GM12891 (cell line): ENCODE measurements around the gene CGNL1. TPM values are rescaled to one million over a fixed set of nuclear protein-coding genes. Genes with fewer than 3 reads are reported as not detected.

Experiments
- DNase-seq: peaks from one replicate; pipeline ENCODE4 v3.0.0; 2011; ENCODE audit warnings: low spot score; ENCODE audit not compliant: insufficient read length
- FAIRE-seq: peaks from 2 replicates; lab custom pipeline; 2011; peaks lifted over from hg19 to GRCh38; lab: Jason Lieb, UNC
- PAX5 ChIP-seq: IDR thresholded peaks from 2 replicates; pipeline ENCODE4 v1.6.1; 2011; ENCODE audit warnings: low read length, moderate library complexity, mild to moderate bottlenecking; ENCODE audit not compliant: insufficient read depth, severe bottlenecking
- POLR2A ChIP-seq: IDR thresholded peaks from 2 replicates; pipeline ENCODE4 v1.6.1; 2011; ENCODE audit warnings: low read depth, low read length, control low read depth
- POLR2AphosphoS5 ChIP-seq: IDR thresholded peaks from 2 replicates; pipeline ENCODE4 v1.6.1; 2011; ENCODE audit warnings: low read depth, low read length, control low read depth
- POU2F2 ChIP-seq: IDR thresholded peaks from 2 replicates; pipeline ENCODE4 v1.6.1; 2011; ENCODE audit warnings: low read depth, mild to moderate bottlenecking, control low read depth, low read length, moderate library complexity
- SPI1 ChIP-seq: IDR thresholded peaks from 2 replicates; pipeline ENCODE4 v1.6.1; 2011; ENCODE audit warnings: low read depth, low read length, control low read depth
- TAF1 ChIP-seq: IDR thresholded peaks from 2 replicates; pipeline ENCODE4 v1.6.1; 2011; ENCODE audit warnings: low read depth, low read length, control low read depth
- polyA plus RNA-seq: library from polyadenylated mRNA; unstranded; fragments of >200 nt; gene quantifications from one replicate; pipeline ENCODE4 v1.2.1, GENCODE V29; 2012; ENCODE audit warnings: low read depth, missing spikeins, inconsistent platforms; ENCODE audit not compliant: missing spikeins

Gene CGNL1
- 0.01 TPM for polyA plus RNA-seq

DNA sequence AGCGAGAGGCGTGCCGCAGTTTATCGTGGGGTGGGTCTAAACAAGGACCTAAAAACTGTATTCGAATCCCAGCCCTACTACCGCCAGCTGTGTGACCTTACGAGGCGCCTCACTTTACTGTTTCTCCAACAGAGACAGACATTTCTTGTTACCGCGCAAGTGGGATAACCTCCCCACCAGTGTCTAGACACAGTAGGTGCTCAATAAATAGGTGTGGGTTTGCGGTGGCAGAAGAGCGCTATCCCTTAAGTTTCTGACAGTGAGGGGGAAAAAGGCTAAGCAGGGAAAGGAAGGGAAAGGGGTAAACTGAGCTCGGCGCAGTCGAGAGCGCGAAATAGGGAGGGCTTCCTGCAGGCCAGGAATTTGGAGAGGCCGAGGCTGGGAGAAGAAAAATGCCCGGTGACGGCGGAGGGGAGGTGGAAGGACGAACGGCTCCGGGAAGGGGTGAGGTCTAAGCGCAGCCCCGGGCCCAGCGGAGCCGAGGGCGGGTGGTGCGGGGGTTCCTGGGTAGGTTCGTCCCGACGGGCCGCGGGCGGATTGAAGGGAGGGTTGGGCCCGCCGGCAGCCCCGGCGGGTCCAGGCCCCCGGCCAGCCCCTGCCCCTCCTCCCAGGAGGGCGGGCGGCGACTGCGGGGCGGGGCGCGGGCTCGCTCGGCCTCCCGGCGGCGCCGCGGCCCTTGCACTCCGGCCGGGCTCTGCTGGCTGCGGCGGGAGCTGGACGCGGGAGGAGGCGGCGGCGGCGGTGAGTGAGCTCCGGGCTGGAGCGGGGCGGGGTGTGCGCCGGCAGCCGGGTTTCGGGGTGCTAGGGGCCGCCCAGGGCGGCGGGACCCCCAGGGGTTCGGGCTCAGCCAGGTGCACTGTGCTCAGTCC, at the start of gene CGNL1:
Gene CGNL1 (plus strand): TSS at position 679 of the 869 bp plus-strand sequence. CDS start 61,495 bp downstream, outside the sequence.
- no peak for FAIRE-seq
- no peak for DNase-seq
- TF ChIP-seq SPI1: no peak
- TF ChIP-seq PAX5: no peak
- TF ChIP-seq POLR2A: no peak
- TF ChIP-seq POLR2AphosphoS5: no peak
- no peak for TF ChIP-seq TAF1
- no peak for TF ChIP-seq POU2F2

- DNase-seq (no peak), FAIRE-seq (no peak)
- TF ChIP-seq POLR2A (no peak), SPI1 (no peak), POLR2AphosphoS5 (no peak), POU2F2 (no peak), TAF1 (no peak), PAX5 (no peak)
These were observed 48.3 kb upstream of the CGNL1 start for GRCh38 chr15:57327985-57328471.

DNA sequence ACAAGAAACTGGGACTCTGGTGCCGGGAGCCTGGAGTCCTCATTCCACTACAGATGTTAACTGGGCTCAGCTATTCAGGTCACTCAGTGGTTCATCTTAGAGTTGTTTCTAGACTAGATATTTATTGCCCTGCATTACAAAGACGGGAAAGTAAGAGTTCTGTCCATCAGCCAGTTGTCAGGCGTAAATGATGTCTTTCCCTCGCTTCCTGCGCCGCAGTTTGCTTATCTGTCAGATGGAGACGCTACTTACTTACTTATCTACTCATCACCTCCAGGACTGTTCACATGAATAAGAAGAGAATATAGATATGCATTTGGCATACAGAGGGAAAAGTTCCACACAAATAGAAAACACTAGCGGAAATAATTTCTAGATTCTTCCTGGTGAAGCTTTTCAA, 47.8 kb upstream of the CGNL1 start:
- FAIRE-seq (no peak), DNase-seq (no peak)
- no peak for TF ChIP-seq PAX5
- TF ChIP-seq POU2F2: no peak

- TF ChIP-seq POLR2A: no peak
- TF ChIP-seq POLR2AphosphoS5: no peak
- no peak for TF ChIP-seq PAX5
- no peak for TF ChIP-seq TAF1
- TF ChIP-seq POU2F2: no peak
- no peak for TF ChIP-seq SPI1
- no peak for FAIRE-seq
- DNase-seq: no peak
These were observed 47.4 kb upstream of the CGNL1 start for GRCh38 chr15:57328897-57329296.

DNA sequence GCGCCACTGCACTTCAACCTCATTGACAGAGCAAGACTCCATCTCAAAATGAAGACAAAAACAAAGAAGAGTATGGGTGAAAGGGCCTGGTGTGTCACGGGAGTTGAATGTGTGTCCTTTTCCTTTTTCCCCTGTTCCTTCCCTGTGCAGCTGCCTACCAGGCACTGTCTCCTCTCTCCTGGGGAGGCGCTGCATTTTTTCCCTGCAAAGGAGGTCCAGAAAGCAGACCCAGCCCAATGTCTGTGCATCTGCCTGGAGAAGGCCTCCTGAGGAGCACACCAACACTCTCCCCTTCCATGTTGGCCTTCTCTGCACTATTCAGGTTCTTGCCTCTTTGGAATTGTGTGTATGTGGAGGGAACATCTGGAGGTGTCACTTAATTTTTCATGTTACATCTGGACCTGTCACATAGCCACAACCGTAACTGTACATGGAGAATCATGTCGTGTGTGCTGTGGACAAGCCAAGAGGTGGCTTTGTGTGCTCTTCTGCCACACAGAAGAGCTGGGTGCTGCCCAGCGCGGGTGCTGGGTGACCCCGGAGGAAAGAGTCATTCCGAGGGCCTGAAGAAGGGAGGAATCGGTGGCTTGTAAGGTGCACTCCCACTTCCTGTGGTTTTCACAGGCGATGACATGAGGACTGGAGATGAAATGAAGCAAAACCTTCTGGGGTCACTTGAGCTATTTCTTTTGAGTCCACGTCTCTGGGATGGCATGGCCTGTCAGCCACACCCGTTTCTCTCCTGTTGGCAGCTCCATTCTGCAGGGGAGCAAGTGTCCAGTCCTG, 46.5 kb upstream of the CGNL1 start:
- no peak for DNase-seq
- FAIRE-seq: no peak
- TF ChIP-seq POU2F2 (no peak), SPI1 (no peak), PAX5 (no peak), POLR2AphosphoS5 (no peak), POLR2A (no peak), TAF1 (no peak)

- TF ChIP-seq TAF1: no peak
- no peak for TF ChIP-seq SPI1
- TF ChIP-seq POLR2A: no peak
- TF ChIP-seq PAX5: no peak
- TF ChIP-seq POLR2AphosphoS5: no peak
- TF ChIP-seq POU2F2: no peak
- DNase-seq (no peak), FAIRE-seq (no peak)
These were observed 45.5 kb upstream of the CGNL1 start for GRCh38 chr15:57330619-57331340.

DNA sequence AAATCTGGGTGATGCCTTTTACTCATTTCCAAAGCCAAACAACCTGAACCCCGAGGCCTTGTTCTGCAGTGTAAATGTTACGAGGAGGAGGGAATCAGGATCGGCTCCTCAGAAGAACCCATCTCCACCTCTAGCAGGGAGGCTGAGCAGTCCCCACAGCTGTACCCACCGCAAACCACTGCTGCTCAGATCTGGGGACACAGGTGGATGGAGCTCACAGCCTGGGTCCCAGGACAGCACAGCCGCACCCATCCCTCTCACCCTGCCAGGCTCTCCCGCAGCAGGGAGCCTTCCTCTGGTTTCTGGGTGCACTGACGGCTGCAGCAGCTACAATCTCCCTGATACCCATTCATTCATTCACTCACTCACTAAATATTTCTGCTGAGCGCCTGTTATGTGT, 44.0 kb upstream of the CGNL1 start:
- TF ChIP-seq POLR2A (no peak), PAX5 (no peak), TAF1 (no peak), POLR2AphosphoS5 (no peak), POU2F2 (no peak), SPI1 (no peak)
- DNase-seq: no peak
- FAIRE-seq: no peak

DNA sequence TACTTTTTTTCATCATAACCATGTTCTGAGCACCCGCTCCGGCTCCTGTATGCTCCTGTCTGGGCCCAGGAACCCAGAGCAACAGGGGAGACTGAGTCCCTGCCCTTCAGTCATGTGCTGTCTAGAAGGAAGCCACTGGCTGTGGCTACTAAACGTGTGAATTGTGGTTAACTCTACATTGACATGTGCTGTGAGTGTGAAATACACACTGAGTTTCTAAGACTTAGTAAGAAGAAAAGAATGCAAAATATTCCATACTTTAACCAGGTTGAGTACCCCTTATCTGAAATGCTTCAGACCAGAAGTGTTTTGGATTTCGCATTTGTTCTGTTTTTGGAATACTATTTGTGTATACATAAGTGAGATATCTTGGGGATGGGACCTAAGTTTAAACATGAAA, 42.8 kb upstream of the CGNL1 start:
- no peak for DNase-seq
- TF ChIP-seq POU2F2: no peak
- TF ChIP-seq POLR2AphosphoS5: no peak
- TF ChIP-seq SPI1: no peak
- TF ChIP-seq POLR2A: no peak
- TF ChIP-seq TAF1: no peak
- no peak for FAIRE-seq

- TF ChIP-seq POLR2A: no peak
- no peak for TF ChIP-seq TAF1
- TF ChIP-seq PAX5: no peak
- DNase-seq: no peak
- no peak for FAIRE-seq
These were observed 42.0 kb upstream of the CGNL1 start for GRCh38 chr15:57334257-57334656.
